ENCODE measurements around the gene DCTD. TPM values are rescaled to one million over a fixed set of nuclear protein-coding genes. Genes with fewer than 3 reads are reported as not detected.

The DCTD gene
- total and polyA plus RNA-seq, 2 of the 13 experiments (the other 11 are each of a cell fraction or from before 2014, with no cell fraction given): 85.1 to 95.3 TPM

- H3K36me3 ChIP-seq (replicated peaks in 1 of 2; ENCODE audit: control insufficient read depth in 1 of 2, insufficient read depth in 2 of 2, low read length in 2 of 2): peaks cover 14 to 65% of the 10 kb centered on the region in 2 experiments
Observed at GRCh38 chr4:182886768-182887167, 30.4 kb downstream of the DCTD start.

More at GRCh38 chr4:182886768-182887167, 30.4 kb downstream of the DCTD start:
- no peak overlapping the region for H2AFZ ChIP-seq (ENCODE audit: low read length)
- FAIRE-seq (no peak), ATAC-seq (no peak), DNase-seq (ENCODE audit: low spot score) (no peak)
- H3K4me1 ChIP-seq (ENCODE audit: insufficient read depth, low read length): peaks cover 13% of the 10 kb centered on the region
- no peaks in the 10 kb centered on the region for H4K20me1 ChIP-seq (ENCODE audit: insufficient read depth, low read length)
- no peaks in the 10 kb centered on the region for H3K27me3 ChIP-seq (ENCODE audit: control insufficient read depth in 1 of 2, insufficient read depth in 2 of 2, low read length in 2 of 2)
- no peak overlapping the region for H3K4me2 ChIP-seq (ENCODE audit: low read depth, low read length)
- no peak overlapping the region for H3K9ac ChIP-seq (ENCODE audit: insufficient read depth, low read depth, low read length)
- no peaks in the 10 kb centered on the region for H3K79me2 ChIP-seq (ENCODE audit: insufficient read depth, low read length)
- H3K27ac ChIP-seq (ENCODE audit: extremely low read length, insufficient read depth, low read length): no peak overlapping the region
- in situ Hi-C loops (cut with HindIII; ENCODE audit: extremely low pct_ligation_motif_present, low pct_unique_long_range_greater_than_20kb): no loop called here
- POLR2A ChIA-PET: no interaction called here
- no peak overlapping the region for H3K4me3 ChIP-seq (replicated peaks in 1 of 3; ENCODE audit: insufficient read depth in 1 of 3, low read depth in 2 of 3, low read length in 3 of 3)
- no TSS peak for BruUV-seq (replicated peaks)
- peaks cover 23% of the 10 kb centered on the region for H3K9me3 ChIP-seq (ENCODE audit: low read length)
- intact Hi-C loops (cut with micrococcal nuclease; ENCODE audit: unreplicated experiment): no loop called here
- WGBS (ENCODE audit: low lambda C conversion rate): 98% methylated on average over 9 of the region's 9 CpGs
- TF ChIP-seq KLF13 (CRISPR knock-in tag; IDR thresholded peaks at IDR 0.05): no peak
- no peak for TF ChIP-seq RARA (CRISPR knock-in tag; IDR thresholded peaks at IDR 0.05)
- no peak for TF ChIP-seq CBFB (CRISPR knock-in tag; IDR thresholded peaks at IDR 0.05)
- TF ChIP-seq MXD4 (CRISPR knock-in tag; IDR thresholded peaks at IDR 0.05): no peak
- no peak for TF ChIP-seq TBP (CRISPR knock-in tag; IDR thresholded peaks at IDR 0.05)
- no peak for TF ChIP-seq LBX2 (CRISPR knock-in tag; IDR thresholded peaks at IDR 0.05; ENCODE audit: borderline replicate concordance)
- TF ChIP-seq ZNF264 (CRISPR knock-in tag; IDR thresholded peaks at IDR 0.05): no peak
- TF ChIP-seq PHF5A (CRISPR knock-in tag; IDR thresholded peaks at IDR 0.05; ENCODE audit: low read depth, unreplicated experiment): no peak
- TF ChIP-seq, protein P1, sequence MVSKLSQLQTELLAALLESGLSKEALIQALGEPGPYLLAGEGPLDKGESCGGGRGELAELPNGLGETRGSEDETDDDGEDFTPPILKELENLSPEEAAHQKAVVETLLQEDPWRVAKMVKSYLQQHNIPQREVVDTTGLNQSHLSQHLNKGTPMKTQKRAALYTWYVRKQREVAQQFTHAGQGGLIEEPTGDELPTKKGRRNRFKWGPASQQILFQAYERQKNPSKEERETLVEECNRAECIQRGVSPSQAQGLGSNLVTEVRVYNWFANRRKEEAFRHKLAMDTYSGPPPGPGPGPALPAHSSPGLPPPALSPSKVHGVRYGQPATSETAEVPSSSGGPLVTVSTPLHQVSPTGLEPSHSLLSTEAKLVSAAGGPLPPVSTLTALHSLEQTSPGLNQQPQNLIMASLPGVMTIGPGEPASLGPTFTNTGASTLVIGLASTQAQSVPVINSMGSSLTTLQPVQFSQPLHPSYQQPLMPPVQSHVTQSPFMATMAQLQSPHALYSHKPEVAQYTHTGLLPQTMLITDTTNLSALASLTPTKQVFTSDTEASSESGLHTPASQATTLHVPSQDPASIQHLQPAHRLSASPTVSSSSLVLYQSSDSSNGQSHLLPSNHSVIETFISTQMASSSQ (IDR thresholded peaks at IDR 0.05; ENCODE audit: low read depth): no peak
- TF ChIP-seq, protein P1 (CRISPR knock-in tag; IDR thresholded peaks at IDR 0.05; ENCODE audit: borderline replicate concordance): no peak
- TF ChIP-seq ZNF614 (CRISPR knock-in tag; IDR thresholded peaks at IDR 0.05; ENCODE audit: borderline replicate concordance): no peak
- TF ChIP-seq JUNB (CRISPR knock-in tag; IDR thresholded peaks at IDR 0.05; ENCODE audit: borderline replicate concordance): no peak
- no peak for TF ChIP-seq TARDBP (CRISPR knock-in tag; IDR thresholded peaks at IDR 0.05)
- no peak for TF ChIP-seq TOPORS (CRISPR knock-in tag; IDR thresholded peaks at IDR 0.05)
- no peak for TF ChIP-seq ZC3H13 (CRISPR knock-in tag; IDR thresholded peaks at IDR 0.05)
- no peak for TF ChIP-seq SIN3B (IDR thresholded peaks at IDR 0.05; ENCODE audit: low read length)
- no peak for TF ChIP-seq MAFK (conservative IDR thresholded peaks at IDR 0.05 in 1 of 2, IDR thresholded peaks at IDR 0.05 in 1 of 2; ENCODE audit: low read length in 2 of 2)
- no peak for TF ChIP-seq ZNF792 (CRISPR knock-in tag; IDR thresholded peaks at IDR 0.05)
- TF ChIP-seq, protein P2, sequence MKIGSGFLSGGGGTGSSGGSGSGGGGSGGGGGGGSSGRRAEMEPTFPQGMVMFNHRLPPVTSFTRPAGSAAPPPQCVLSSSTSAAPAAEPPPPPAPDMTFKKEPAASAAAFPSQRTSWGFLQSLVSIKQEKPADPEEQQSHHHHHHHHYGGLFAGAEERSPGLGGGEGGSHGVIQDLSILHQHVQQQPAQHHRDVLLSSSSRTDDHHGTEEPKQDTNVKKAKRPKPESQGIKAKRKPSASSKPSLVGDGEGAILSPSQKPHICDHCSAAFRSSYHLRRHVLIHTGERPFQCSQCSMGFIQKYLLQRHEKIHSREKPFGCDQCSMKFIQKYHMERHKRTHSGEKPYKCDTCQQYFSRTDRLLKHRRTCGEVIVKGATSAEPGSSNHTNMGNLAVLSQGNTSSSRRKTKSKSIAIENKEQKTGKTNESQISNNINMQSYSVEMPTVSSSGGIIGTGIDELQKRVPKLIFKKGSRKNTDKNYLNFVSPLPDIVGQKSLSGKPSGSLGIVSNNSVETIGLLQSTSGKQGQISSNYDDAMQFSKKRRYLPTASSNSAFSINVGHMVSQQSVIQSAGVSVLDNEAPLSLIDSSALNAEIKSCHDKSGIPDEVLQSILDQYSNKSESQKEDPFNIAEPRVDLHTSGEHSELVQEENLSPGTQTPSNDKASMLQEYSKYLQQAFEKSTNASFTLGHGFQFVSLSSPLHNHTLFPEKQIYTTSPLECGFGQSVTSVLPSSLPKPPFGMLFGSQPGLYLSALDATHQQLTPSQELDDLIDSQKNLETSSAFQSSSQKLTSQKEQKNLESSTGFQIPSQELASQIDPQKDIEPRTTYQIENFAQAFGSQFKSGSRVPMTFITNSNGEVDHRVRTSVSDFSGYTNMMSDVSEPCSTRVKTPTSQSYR (CRISPR knock-in tag; IDR thresholded peaks at IDR 0.05; ENCODE audit: borderline replicate concordance): no peak
- TF ChIP-seq SP1 (IDR thresholded peaks at IDR 0.05): no peak
- TF ChIP-seq SP1 (CRISPR knock-in tag; IDR thresholded peaks at IDR 0.05): no peak
- TF ChIP-seq RBM22 (optimal IDR thresholded peaks at IDR 0.05; ENCODE audit: low read length): no peak
- CTCF ChIA-PET (ENCODE audit: low intra/inter-chr PET ratio, low total read pairs): no interaction called here

Data from HepG2 (cell line).